IMR-90 (cell line): Measurements from ENCODE around the gene COX6B2. TPM values are rescaled to one million over a fixed set of nuclear protein-coding genes. Genes with fewer than 3 reads are reported as not detected.

Experiments
- ATAC-seq: fragments of 200-7000 bp; cut with Tn5 transposase; 2 replicates; pipeline ENCODE4 v1.9.1; 2020; ENCODE audit warnings: low read depth, mild to moderate bottlenecking, moderate library complexity
- BruUV-seq: library from RNA; stranded (reverse); fragments of 400-500 nt; replicated peaks from 2 replicates; lab custom pipeline; 2021; lab: Mats Ljungman, UMichigan
- CTCF ChIA-PET: fragments of 300-600 bp; formaldehyde crosslinking; extraction: SDS; loops from one replicate; lab custom pipeline; 2021; ENCODE audit warnings: antibody characterized with exemption; lab: Yijun Ruan, JAX
- POLR2A ChIA-PET: fragments of 300-600 bp; sonication (Branson Sonifier 250); formaldehyde crosslinking; loops from one replicate; lab custom pipeline; 2022; ENCODE audit warnings: antibody characterized with exemption; ENCODE audit not compliant: unreplicated experiment; lab: Charles Lee
- DNase-seq: peaks from one replicate; pipeline ENCODE4 v3.0.0; 2013
- H2AFZ ChIP-seq: replicated peaks from 2 replicates; pipeline ENCODE3; 2013; ENCODE audit warnings: low read length, mild to moderate bottlenecking; ENCODE audit not compliant: poor library complexity
- H2AK5ac ChIP-seq: 2 replicates; pipeline ENCODE4 v1.6.1; 2013; ENCODE audit warnings: low read depth, low read length, inconsistent platforms
- H2AK9ac ChIP-seq: replicated peaks from 2 replicates; pipeline ENCODE3; 2013; ENCODE audit warnings: mild to moderate bottlenecking, low read depth, low read length, moderate library complexity; ENCODE audit not compliant: poor library complexity
- H2BK120ac ChIP-seq: 2 replicates; pipeline ENCODE4 v1.6.1; 2013; ENCODE audit warnings: low read depth, low read length, inconsistent platforms
- H2BK15ac ChIP-seq: 3 replicates; pipeline ENCODE4 v1.6.1; 2013; ENCODE audit warnings: low read depth, low read length, inconsistent platforms
- H2BK20ac ChIP-seq: 2 replicates; pipeline ENCODE4 v1.6.1; 2013; ENCODE audit warnings: low read depth, mild to moderate bottlenecking, inconsistent platforms, low read length, moderate library complexity
- H2BK5ac ChIP-seq: 2 replicates; pipeline ENCODE4 v1.6.1; 2013; ENCODE audit warnings: mild to moderate bottlenecking, low read depth, low read length, inconsistent platforms; ENCODE audit not compliant: poor library complexity, severe bottlenecking
- H3K14ac ChIP-seq: replicated peaks from 2 replicates; pipeline ENCODE4 v1.6.1; 2013; ENCODE audit warnings: low read depth, low read length, inconsistent platforms
- H3K18ac ChIP-seq: 2 replicates; pipeline ENCODE4 v1.6.1; 2013; ENCODE audit warnings: low read depth, low read length, control low read depth
- H3K23ac ChIP-seq: 2 replicates; pipeline ENCODE4 v1.6.1; 2013; ENCODE audit warnings: low read depth, low read length, inconsistent platforms
- H3K27ac ChIP-seq: 2 replicates; pipeline ENCODE4 v1.5.1; 2013; ENCODE audit warnings: mild to moderate bottlenecking, control low read depth, low read length; ENCODE audit not compliant: insufficient read depth
- H3K27me3 ChIP-seq: 2 replicates; pipeline ENCODE4 v1.6.1; 2013; ENCODE audit warnings: low read length; ENCODE audit not compliant: control insufficient read depth, insufficient read depth
- H3K36me3 ChIP-seq: 2 replicates; pipeline ENCODE4 v1.6.1; 2013; ENCODE audit warnings: low read length, mixed read lengths; ENCODE audit not compliant: control insufficient read depth, insufficient read depth
- H3K4ac ChIP-seq: 2 replicates; pipeline ENCODE4 v1.6.1; 2013; ENCODE audit warnings: low read depth, low read length, inconsistent platforms
- H3K4me1 ChIP-seq: 2 replicates; pipeline ENCODE4 v1.6.1; 2013; ENCODE audit warnings: low read length, mixed read lengths; ENCODE audit not compliant: control insufficient read depth, insufficient read depth
- H3K4me2 ChIP-seq: 2 replicates; pipeline ENCODE4 v1.6.1; 2013; ENCODE audit warnings: low read depth, mild to moderate bottlenecking, control low read depth, low read length, moderate library complexity
- H3K4me3 ChIP-seq: 2 replicates; pipeline ENCODE4 v1.5.1; 2013; ENCODE audit warnings: low read depth, mild to moderate bottlenecking, control low read depth, low read length, moderate library complexity; ENCODE audit not compliant: insufficient read depth
- H3K56ac ChIP-seq: 2 replicates; pipeline ENCODE4 v1.6.1; 2013; ENCODE audit warnings: low read length, inconsistent platforms; ENCODE audit not compliant: insufficient read depth; ENCODE audit errors: extremely low read depth
- H3K79me1 ChIP-seq, 2 experiments: 2 replicates each; pipeline ENCODE4 v1.6.1; 2013; ENCODE audit warnings: low read length in 2 of 2, inconsistent platforms in 1 of 2, low read depth in 1 of 2
- H3K9ac ChIP-seq: 2 replicates; pipeline ENCODE4 v1.6.1; 2013; ENCODE audit warnings: low read depth, low read length, control low read depth
- H3K9me1 ChIP-seq: 2 replicates; pipeline ENCODE4 v1.6.1; 2013; ENCODE audit warnings: low read length, inconsistent platforms; ENCODE audit not compliant: insufficient read depth
- H3K9me3 ChIP-seq: 2 replicates; pipeline ENCODE4 v1.6.1; 2013; ENCODE audit warnings: low read length; ENCODE audit not compliant: control insufficient read depth, insufficient read depth
- H4K20me1 ChIP-seq: 2 replicates; pipeline ENCODE4 v1.6.1; 2013; ENCODE audit warnings: low read length, inconsistent platforms; ENCODE audit not compliant: insufficient read depth
- H4K5ac ChIP-seq: 2 replicates; pipeline ENCODE4 v1.6.1; 2013; ENCODE audit warnings: mild to moderate bottlenecking, low read depth, low read length, control low read depth
- H4K8ac ChIP-seq, 2 experiments: 2 replicates each; pipeline ENCODE4 v1.6.1; 2013; ENCODE audit warnings: low read depth in 2 of 2, low read length in 2 of 2, control low read depth in 1 of 2, inconsistent platforms in 1 of 2
- H4K91ac ChIP-seq: 2 replicates; pipeline ENCODE4 v1.6.1; 2013; ENCODE audit warnings: low read depth, low read length, inconsistent platforms; ENCODE audit not compliant: insufficient read depth
- BHLHE40 ChIP-seq: fragments of 150-350 bp; IDR thresholded peaks from 2 replicates; pipeline ENCODE4 v1.6.1; 2016; ENCODE audit warnings: mild to moderate bottlenecking, low read depth, low read length
- CEBPB ChIP-seq: IDR thresholded peaks from 2 replicates; pipeline ENCODE4 v1.6.1; 2012; ENCODE audit warnings: low read depth, low read length, improper control_type of control experiment
- CHD1 ChIP-seq: IDR thresholded peaks from 2 replicates; pipeline ENCODE4 v1.6.1; 2012; ENCODE audit warnings: low read depth, low read length, improper control_type of control experiment
- MAZ ChIP-seq: IDR thresholded peaks from 2 replicates; pipeline ENCODE4 v1.6.1; 2012; ENCODE audit warnings: low read depth, mild to moderate bottlenecking, low read length, improper control_type of control experiment, moderate library complexity, borderline replicate concordance
- MXI1 ChIP-seq: IDR thresholded peaks from 2 replicates; pipeline ENCODE4 v1.6.1; 2012; ENCODE audit warnings: low read depth, mild to moderate bottlenecking, low read length, moderate library complexity, borderline replicate concordance
- POLR2A ChIP-seq: IDR thresholded peaks from 2 replicates; pipeline ENCODE4 v1.6.1; 2012; ENCODE audit warnings: mild to moderate bottlenecking, low read depth, low read length
- RAD21 ChIP-seq: IDR thresholded peaks from 2 replicates; pipeline ENCODE4 v1.6.1; 2012; ENCODE audit warnings: low read length, improper control_type of control experiment
- RCOR1 ChIP-seq: IDR thresholded peaks from 2 replicates; pipeline ENCODE4 v1.6.1; 2012; ENCODE audit warnings: mild to moderate bottlenecking, low read length, improper control_type of control experiment; ENCODE audit not compliant: insufficient replicate concordance
- WGBS, 2 experiments: methylation state at CpG; one replicate each; pipeline versions ENCODE4 v1.1.5 to v1.1.7; 2013; ENCODE audit warnings: missing lambda C conversion rate in 2 of 2; ENCODE audit not compliant: insufficient read length in 1 of 2; ENCODE audit errors: extremely low coverage in 2 of 2; 5-methylcytosine and 5-hydroxymethylcytosine counted together
- dilution Hi-C: fragments of 300-500 bp; cut with HindIII; formaldehyde crosslinking; loops from one replicate; pipeline ENCODE4 v1.14.3; 2018; ENCODE audit warnings: low sequenced_read_pairs; ENCODE audit not compliant: unreplicated experiment
- in situ Hi-C: fragments of 300-500 bp; cut with MboI; formaldehyde crosslinking; loops from 3 replicates; pipeline ENCODE4 v1.14.3; 2019; ENCODE audit warnings: low sequenced_read_pairs, inconsistent platforms, mixed read lengths
- intact Hi-C: fragments of 100-400 bp; cut with micrococcal nuclease; formaldehyde crosslinking; loops from 2 replicates; pipeline ENCODE4 v1.10.0; 2022
- polyA plus RNA-seq, 3 experiments: library from polyadenylated mRNA; depleted of rRNA; stranded (reverse); fragments of >200 nt; gene quantifications; 2 replicates each; pipeline ENCODE4 v1.2.3, GENCODE V29; 2012; ENCODE audit warnings: low replicate concordance in 1 of 3
- total RNA-seq: library from RNA; depleted of rRNA; stranded (reverse); fragments of >200 nt; gene quantifications from 2 replicates; pipeline ENCODE4 v1.2.3, GENCODE V29; 2012
- TF ChIP-seq, protein P1 (sequence below): conservative IDR thresholded peaks from 2 replicates; pipeline ENCODE4 v1.5.1; 2012; ENCODE audit warnings: mild to moderate bottlenecking, low read depth, low read length, improper control_type of control experiment

Gene COX6B2
- total and polyA plus RNA-seq, 2 of the 4 experiments (the other 2 are of a cell fraction): 0.19 TPM; not detected in 1

DNA sequence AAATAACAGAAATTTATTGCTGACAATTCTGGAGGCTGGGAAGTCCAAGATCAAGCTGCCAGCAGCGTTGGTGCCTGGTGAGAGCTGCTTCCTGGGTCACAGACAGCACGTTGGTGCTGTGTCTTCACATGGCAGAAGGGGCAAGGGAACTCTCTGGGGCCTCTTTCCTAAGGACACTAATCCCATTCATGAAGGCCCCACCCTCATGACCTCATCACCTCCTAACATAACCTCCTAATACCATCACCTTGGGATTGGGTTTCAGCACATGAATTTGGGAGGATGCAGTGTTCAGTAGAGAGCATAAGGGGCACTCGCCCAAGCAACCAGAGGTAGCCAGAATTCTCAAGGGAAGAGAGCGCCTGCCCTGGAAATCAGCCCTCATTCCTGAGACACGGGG is 45.1 kb downstream of the COX6B2 start:
- POLR2A ChIA-PET: no interaction called here
- 86% methylated on average over 2 of the region's 5 CpGs; no CpG with 5 or more reads in 1 of the 2 experiments for WGBS, 2 experiments

More for the DNA sequence above, 45.1 kb downstream of the COX6B2 start:
- H3K4me3 ChIP-seq: no peak overlapping the region
- H3K4ac ChIP-seq: no peak overlapping the region
- no peak overlapping the region for H3K23ac ChIP-seq
- H3K27me3 ChIP-seq: no peaks in the 10 kb centered on the region
- dilution Hi-C loops: no loop called here
- H2BK5ac ChIP-seq: no peak overlapping the region
- no peak overlapping the region for H2AFZ ChIP-seq
- no peak overlapping the region for H2AK9ac ChIP-seq
- ATAC-seq: no peak
- no peak overlapping the region for H3K27ac ChIP-seq
- in situ Hi-C loops: no loop called here
- BruUV-seq: no TSS peak
- H2BK20ac ChIP-seq: no peak overlapping the region
- no peak overlapping the region for H3K14ac ChIP-seq
- H3K4me1 ChIP-seq: no peaks in the 10 kb centered on the region; the same call in 1 of the 2 replicates
- H3K9me3 ChIP-seq: no peaks in the 10 kb centered on the region; the same call in 1 of the 2 replicates
- H4K91ac ChIP-seq: no peak overlapping the region
- intact Hi-C loops: no loop called here
- no peaks in the 10 kb centered on the region for H3K9me1 ChIP-seq
- DNase-seq: no peak
- H3K36me3 ChIP-seq: peaks cover 36% of the 10 kb centered on the region
- H3K79me1 ChIP-seq: no peaks in the 10 kb centered on the region
- no peak overlapping the region for H3K4me2 ChIP-seq
- no peak for TF ChIP-seq BHLHE40
- TF ChIP-seq RAD21: no peak
- no peak for TF ChIP-seq MXI1
- no peak for TF ChIP-seq CEBPB
- TF ChIP-seq POLR2A: no peak
- TF ChIP-seq, protein P1, sequence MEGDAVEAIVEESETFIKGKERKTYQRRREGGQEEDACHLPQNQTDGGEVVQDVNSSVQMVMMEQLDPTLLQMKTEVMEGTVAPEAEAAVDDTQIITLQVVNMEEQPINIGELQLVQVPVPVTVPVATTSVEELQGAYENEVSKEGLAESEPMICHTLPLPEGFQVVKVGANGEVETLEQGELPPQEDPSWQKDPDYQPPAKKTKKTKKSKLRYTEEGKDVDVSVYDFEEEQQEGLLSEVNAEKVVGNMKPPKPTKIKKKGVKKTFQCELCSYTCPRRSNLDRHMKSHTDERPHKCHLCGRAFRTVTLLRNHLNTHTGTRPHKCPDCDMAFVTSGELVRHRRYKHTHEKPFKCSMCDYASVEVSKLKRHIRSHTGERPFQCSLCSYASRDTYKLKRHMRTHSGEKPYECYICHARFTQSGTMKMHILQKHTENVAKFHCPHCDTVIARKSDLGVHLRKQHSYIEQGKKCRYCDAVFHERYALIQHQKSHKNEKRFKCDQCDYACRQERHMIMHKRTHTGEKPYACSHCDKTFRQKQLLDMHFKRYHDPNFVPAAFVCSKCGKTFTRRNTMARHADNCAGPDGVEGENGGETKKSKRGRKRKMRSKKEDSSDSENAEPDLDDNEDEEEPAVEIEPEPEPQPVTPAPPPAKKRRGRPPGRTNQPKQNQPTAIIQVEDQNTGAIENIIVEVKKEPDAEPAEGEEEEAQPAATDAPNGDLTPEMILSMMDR: no peak
- no peak for TF ChIP-seq CHD1
- TF ChIP-seq MAZ: no peak
- no peak for TF ChIP-seq RCOR1
- no peak overlapping the region for H2AK5ac ChIP-seq
- H3K9ac ChIP-seq: no peak overlapping the region
- H4K5ac ChIP-seq: no peak overlapping the region
- no peak overlapping the region for H2BK120ac ChIP-seq
- H3K56ac ChIP-seq: no peak overlapping the region
- H2BK15ac ChIP-seq: no peak overlapping the region
- CTCF ChIA-PET: no interaction called here
- H4K20me1 ChIP-seq: no peaks in the 10 kb centered on the region
- no peak overlapping the region for H4K8ac ChIP-seq
- H3K18ac ChIP-seq: no peak overlapping the region
